ENCODE results near the gene TRIM24.

Gene TRIM24

GRCh38 chr7:138564365-138564764 is 104.3 kb downstream of the TRIM24 start:
- no peak for TF ChIP-seq CTCF (IDR thresholded peaks at IDR 0.05; ENCODE audit: low read length, missing control alignments)
- H3K4me3 ChIP-seq (replicated peaks; ENCODE audit: low read depth, low read length) = no peak overlapping the region
- DNase-seq (ENCODE audit: low read depth) = no peak

- H3K4me3 ChIP-seq (replicated peaks; ENCODE audit: low read depth, low read length) = no peak overlapping the region
- no peak for TF ChIP-seq CTCF (IDR thresholded peaks at IDR 0.05; ENCODE audit: low read length, missing control alignments)
- no peak for DNase-seq (ENCODE audit: low read depth)
Measured at GRCh38 chr7:138565071-138565450, 105.0 kb downstream of the TRIM24 start.

GRCh38 chr7:138565451-138566114 is 105.5 kb downstream of the TRIM24 start:
- H3K4me3 ChIP-seq (replicated peaks; ENCODE audit: low read depth, low read length) = no peak overlapping the region
- DNase-seq (ENCODE audit: low read depth) = peak; percentile 95
- no peak for TF ChIP-seq CTCF (IDR thresholded peaks at IDR 0.05; ENCODE audit: low read length, missing control alignments)

GRCh38 chr7:138568655-138569054 is 108.6 kb downstream of the TRIM24 start:
- DNase-seq (ENCODE audit: low read depth) = no peak
- no peak overlapping the region for H3K4me3 ChIP-seq (replicated peaks; ENCODE audit: low read depth, low read length)
- no peak for TF ChIP-seq CTCF (IDR thresholded peaks at IDR 0.05; ENCODE audit: low read length, missing control alignments)

GRCh38 chr7:138569418-138569817 is 109.4 kb downstream of the TRIM24 start:
- H3K4me3 ChIP-seq (replicated peaks; ENCODE audit: low read depth, low read length) = no peak overlapping the region
- TF ChIP-seq CTCF (IDR thresholded peaks at IDR 0.05; ENCODE audit: low read length, missing control alignments) = no peak
- no peak for DNase-seq (ENCODE audit: low read depth)

GRCh38 chr7:138570715-138571114 is 110.7 kb downstream of the TRIM24 start:
- no peak overlapping the region for H3K4me3 ChIP-seq (replicated peaks; ENCODE audit: low read depth, low read length)
- TF ChIP-seq CTCF (IDR thresholded peaks at IDR 0.05; ENCODE audit: low read length, missing control alignments) = no peak
- DNase-seq (ENCODE audit: low read depth) = no peak

GRCh38 chr7:138573741-138574140 is 113.7 kb downstream of the TRIM24 start:
- TF ChIP-seq CTCF (IDR thresholded peaks at IDR 0.05; ENCODE audit: low read length, missing control alignments) = no peak
- no peak for DNase-seq (ENCODE audit: low read depth)
- H3K4me3 ChIP-seq (replicated peaks; ENCODE audit: low read depth, low read length) = no peak overlapping the region
